Muscle layer of colon (tissue), 2 donors: ENCODE results near the gene RAX.

Experiments used
- H3K27ac ChIP-seq: one replicate; pipeline ENCODE4 v1.7.0; 2013; ENCODE audit warnings: low read depth, mild to moderate bottlenecking, low read length, moderate library complexity
- H3K27me3 ChIP-seq, 2 donors: one replicate each; pipeline ENCODE4 v1.7.0; 2013; ENCODE audit warnings: low read length in 2 of 2, mild to moderate bottlenecking in 2 of 2; ENCODE audit not compliant: insufficient read depth in 2 of 2, control insufficient read depth in 1 of 2
- H3K36me3 ChIP-seq: one replicate; pipeline ENCODE4 v1.7.0; 2013; ENCODE audit warnings: mild to moderate bottlenecking, low read length; ENCODE audit not compliant: insufficient read depth
- H3K4me1 ChIP-seq: one replicate; pipeline ENCODE4 v1.7.0; 2013; ENCODE audit warnings: mild to moderate bottlenecking, low read length; ENCODE audit not compliant: insufficient read depth
- H3K4me3 ChIP-seq, 2 donors: one replicate each; pipeline ENCODE4 v1.7.0; 2013; ENCODE audit warnings: low read length in 2 of 2, low read depth in 1 of 2, mild to moderate bottlenecking in 1 of 2, moderate library complexity in 1 of 2
- H3K9ac ChIP-seq: one replicate; pipeline ENCODE4 v1.7.0; 2013; ENCODE audit warnings: low read length
- H3K9me3 ChIP-seq: one replicate; pipeline ENCODE4 v1.7.0; 2013; ENCODE audit warnings: mild to moderate bottlenecking, low read length
- donor health status: abdominal sarcoma.
- donor health status: Adenocarcinoma of cecum.

The RAX gene

GRCh38 chr18:59272221-59272888, 899 bp downstream of the RAX start:
- H3K4me1 ChIP-seq = peaks cover 28% of the 10 kb centered on the region
- H3K9me3 ChIP-seq = peaks cover 8% of the 10 kb centered on the region
- peak overlapping the region in 1 of 2 donors; percentile 47 for H3K4me3 ChIP-seq
- no peak overlapping the region for H3K9ac ChIP-seq
- H3K27me3 ChIP-seq = peaks cover 79 to 86% of the 10 kb centered on the region in 2 donors
- no peaks in the 10 kb centered on the region for H3K36me3 ChIP-seq
- H3K27ac ChIP-seq = no peak overlapping the region

GRCh38 chr18:59271606-59272220, 1.5 kb downstream of the RAX start:
- Histone ChIP-seq H3K36me3 (no peaks in the 10 kb centered on the region), H3K4me3 (peak overlapping the region in 1 of 2 donors; percentile 47), H3K4me1 (peaks cover 28% of the 10 kb centered on the region), H3K9ac (no peak overlapping the region), H3K27ac (no peak overlapping the region), H3K27me3 (peaks cover 84 to 92% of the 10 kb centered on the region in 2 donors), H3K9me3 (peaks cover 8% of the 10 kb centered on the region)

- Histone ChIP-seq H3K9ac (no peak overlapping the region), H3K4me1 (peaks cover 28% of the 10 kb centered on the region), H3K27me3 (peaks cover 83 to 93% of the 10 kb centered on the region in 2 donors), H3K36me3 (no peaks in the 10 kb centered on the region), H3K27ac (no peak overlapping the region), H3K4me3 (no peak overlapping the region), H3K9me3 (peaks cover 8% of the 10 kb centered on the region)
These were observed 2.5 kb downstream of the RAX start for GRCh38 chr18:59270689-59271257.

- Histone ChIP-seq H3K4me3 (no peak overlapping the region), H3K36me3 (no peaks in the 10 kb centered on the region), H3K9ac (no peak overlapping the region), H3K27ac (no peak overlapping the region), H3K4me1 (peaks cover 28% of the 10 kb centered on the region), H3K27me3 (peaks cover 76 to 98% of the 10 kb centered on the region in 2 donors), H3K9me3 (peaks cover 6% of the 10 kb centered on the region)
These were observed 3.6 kb downstream of the RAX start for GRCh38 chr18:59269563-59270119.

- Histone ChIP-seq H3K27me3 (peaks cover 72 to 98% of the 10 kb centered on the region in 2 donors), H3K9ac (no peak overlapping the region), H3K9me3 (peaks cover 4% of the 10 kb centered on the region), H3K4me3 (no peak overlapping the region), H3K4me1 (peaks cover 26% of the 10 kb centered on the region), H3K27ac (no peak overlapping the region), H3K36me3 (no peaks in the 10 kb centered on the region)
These were observed 4.3 kb downstream of the RAX start for GRCh38 chr18:59268721-59269562.

GRCh38 chr18:59268127-59268720, 5.0 kb downstream of the RAX start:
- Histone ChIP-seq H3K36me3 (no peaks in the 10 kb centered on the region), H3K9me3 (peaks cover 4% of the 10 kb centered on the region), H3K27me3 (peaks cover 69 to 98% of the 10 kb centered on the region in 2 donors), H3K4me3 (no peak overlapping the region), H3K27ac (no peak overlapping the region), H3K4me1 (peaks cover 19% of the 10 kb centered on the region), H3K9ac (no peak overlapping the region)

- Histone ChIP-seq H3K4me3 (no peak overlapping the region), H3K36me3 (no peaks in the 10 kb centered on the region)
These were observed 5.6 kb downstream of the RAX start for GRCh38 chr18:59267503-59268126.

GRCh38 chr18:59266886-59267502, 6.3 kb downstream of the RAX start:
- no peaks in the 10 kb centered on the region for H3K36me3 ChIP-seq
- H3K9me3 ChIP-seq = peaks cover 4% of the 10 kb centered on the region
- peaks cover 16% of the 10 kb centered on the region for H3K4me1 ChIP-seq
- peaks cover 59 to 91% of the 10 kb centered on the region in 2 donors for H3K27me3 ChIP-seq
- no peak overlapping the region for H3K27ac ChIP-seq
- no peak overlapping the region for H3K4me3 ChIP-seq
- H3K9ac ChIP-seq = no peak overlapping the region

More at GRCh38 chr18:59267503-59268126, 5.6 kb downstream of the RAX start:
- H3K9me3 ChIP-seq = peaks cover 4% of the 10 kb centered on the region
- peaks cover 66 to 97% of the 10 kb centered on the region in 2 donors for H3K27me3 ChIP-seq
- H3K4me1 ChIP-seq = peaks cover 19% of the 10 kb centered on the region
- no peak overlapping the region for H3K27ac ChIP-seq
- no peak overlapping the region for H3K9ac ChIP-seq

GRCh38 chr18:59266459-59266858, 6.8 kb downstream of the RAX start:
- no peak overlapping the region for H3K27ac ChIP-seq
- no peaks in the 10 kb centered on the region for H3K36me3 ChIP-seq
- no peak overlapping the region for H3K9ac ChIP-seq
- peaks cover 54 to 86% of the 10 kb centered on the region in 2 donors for H3K27me3 ChIP-seq
- H3K9me3 ChIP-seq = peaks cover 4% of the 10 kb centered on the region
- no peak overlapping the region for H3K4me3 ChIP-seq
- H3K4me1 ChIP-seq = peaks cover 16% of the 10 kb centered on the region

GRCh38 chr18:59265974-59266369, 7.3 kb downstream of the RAX start:
- no peaks in the 10 kb centered on the region for H3K36me3 ChIP-seq
- H3K9me3 ChIP-seq = no peaks in the 10 kb centered on the region
- H3K4me1 ChIP-seq = peaks cover 16% of the 10 kb centered on the region
- no peak overlapping the region for H3K9ac ChIP-seq
- H3K4me3 ChIP-seq = no peak overlapping the region
- no peak overlapping the region for H3K27ac ChIP-seq
- peaks cover 49 to 81% of the 10 kb centered on the region in 2 donors for H3K27me3 ChIP-seq
